ENCODE results near the gene ZBTB14.

ZBTB14 gene

DNA sequence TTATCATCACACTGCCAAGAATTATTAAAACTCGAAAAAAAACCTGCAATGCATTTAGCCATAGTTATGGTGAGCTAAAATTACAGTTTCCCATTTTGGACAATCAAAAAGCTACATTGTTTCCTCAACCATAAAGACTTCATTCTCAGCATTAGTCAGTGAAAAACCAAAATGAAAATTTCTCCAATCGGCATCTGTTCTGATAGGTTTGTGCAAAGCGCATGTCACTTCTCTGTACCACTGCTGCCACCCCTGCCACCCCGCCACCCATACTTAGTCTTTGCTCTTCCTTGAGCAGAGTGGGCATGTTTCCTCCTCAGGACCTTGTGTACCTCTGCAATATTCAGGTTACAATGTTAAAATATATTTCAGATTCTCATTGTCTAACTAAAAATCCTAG, 7.1 kb upstream of the ZBTB14 start:
- no peak for TF ChIP-seq RARB (CRISPR knock-in tag; IDR thresholded peaks at IDR 0.05)
- TF ChIP-seq PPARA (CRISPR knock-in tag; IDR thresholded peaks at IDR 0.05; ENCODE audit: borderline replicate concordance) = no peak
- no peak for TF ChIP-seq ZFP3 (CRISPR knock-in tag; IDR thresholded peaks at IDR 0.05)
- TF ChIP-seq ARNTL (CRISPR knock-in tag; IDR thresholded peaks at IDR 0.05; ENCODE audit: borderline replicate concordance, low read depth) = no peak
- no peak for TF ChIP-seq SNAI2 (CRISPR knock-in tag; IDR thresholded peaks at IDR 0.05)
- no peak for TF ChIP-seq GLIS3 (CRISPR knock-in tag; IDR thresholded peaks at IDR 0.05)
- no peak for TF ChIP-seq ZFP30 (CRISPR knock-in tag; IDR thresholded peaks at IDR 0.05)
- TF ChIP-seq TCF4 (CRISPR knock-in tag; IDR thresholded peaks at IDR 0.05; ENCODE audit: borderline replicate concordance) = no peak
- TF ChIP-seq ZNF565 (CRISPR knock-in tag; conservative IDR thresholded peaks at IDR 0.05; ENCODE audit: low read depth) = no peak
- TF ChIP-seq, protein P1, sequence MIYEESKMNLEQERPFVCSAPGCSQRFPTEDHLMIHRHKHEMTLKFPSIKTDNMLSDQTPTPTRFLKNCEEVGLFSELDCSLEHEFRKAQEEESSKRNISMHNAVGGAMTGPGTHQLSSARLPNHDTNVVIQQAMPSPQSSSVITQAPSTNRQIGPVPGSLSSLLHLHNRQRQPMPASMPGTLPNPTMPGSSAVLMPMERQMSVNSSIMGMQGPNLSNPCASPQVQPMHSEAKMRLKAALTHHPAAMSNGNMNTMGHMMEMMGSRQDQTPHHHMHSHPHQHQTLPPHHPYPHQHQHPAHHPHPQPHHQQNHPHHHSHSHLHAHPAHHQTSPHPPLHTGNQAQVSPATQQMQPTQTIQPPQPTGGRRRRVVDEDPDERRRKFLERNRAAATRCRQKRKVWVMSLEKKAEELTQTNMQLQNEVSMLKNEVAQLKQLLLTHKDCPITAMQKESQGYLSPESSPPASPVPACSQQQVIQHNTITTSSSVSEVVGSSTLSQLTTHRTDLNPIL (CRISPR knock-in tag; IDR thresholded peaks at IDR 0.05; ENCODE audit: low read depth) = no peak
- TF ChIP-seq ESRRG (CRISPR knock-in tag; IDR thresholded peaks at IDR 0.05) = no peak
- no peak for TF ChIP-seq CSDC2 (CRISPR knock-in tag; IDR thresholded peaks at IDR 0.05)
- no peak for TF ChIP-seq OSR1 (CRISPR knock-in tag; IDR thresholded peaks at IDR 0.05)
- TF ChIP-seq BACH2 (CRISPR knock-in tag; IDR thresholded peaks at IDR 0.05; ENCODE audit: borderline replicate concordance) = no peak
- no peak for TF ChIP-seq TOX (CRISPR knock-in tag; IDR thresholded peaks at IDR 0.05; ENCODE audit: borderline replicate concordance)
- ATAC-seq = no peak

DNA sequence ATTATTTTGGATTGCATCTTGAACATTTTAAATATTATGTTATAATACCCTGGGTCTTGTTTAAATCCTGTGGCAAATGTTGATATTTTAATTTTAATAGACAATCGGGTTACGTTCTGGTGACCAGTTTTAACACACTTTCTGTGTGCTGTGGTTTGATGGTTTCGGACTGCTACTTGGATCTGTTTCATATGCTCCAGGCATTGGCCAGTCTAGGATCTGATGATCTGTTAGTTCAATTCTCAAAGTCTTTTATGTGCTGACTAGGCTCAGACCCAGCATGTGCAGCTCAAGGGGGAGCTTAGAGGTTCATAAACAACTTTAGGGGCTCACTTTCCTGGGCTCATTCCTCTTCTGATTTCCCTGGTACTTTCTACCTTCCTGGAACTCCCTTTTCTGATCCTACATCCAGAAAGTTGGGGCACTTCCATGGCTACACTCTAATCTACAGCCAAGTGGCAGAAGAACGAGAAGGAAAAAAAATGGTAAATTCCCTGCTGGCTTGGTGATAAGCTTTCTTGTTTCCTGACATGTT, 5.0 kb upstream of the ZBTB14 start:
- no peak for ATAC-seq
- TF ChIP-seq BACH2 (CRISPR knock-in tag; IDR thresholded peaks at IDR 0.05; ENCODE audit: borderline replicate concordance) (no peak), ZFP30 (CRISPR knock-in tag; IDR thresholded peaks at IDR 0.05) (no peak), CSDC2 (CRISPR knock-in tag; IDR thresholded peaks at IDR 0.05) (no peak), ZC3H10 (CRISPR knock-in tag; IDR thresholded peaks at IDR 0.05) (no peak), ZNF70 (CRISPR knock-in tag; IDR thresholded peaks at IDR 0.05) (no peak), OSR1 (CRISPR knock-in tag; IDR thresholded peaks at IDR 0.05) (no peak), GLIS3 (CRISPR knock-in tag; IDR thresholded peaks at IDR 0.05) (no peak)
- TF ChIP-seq, protein P2, sequence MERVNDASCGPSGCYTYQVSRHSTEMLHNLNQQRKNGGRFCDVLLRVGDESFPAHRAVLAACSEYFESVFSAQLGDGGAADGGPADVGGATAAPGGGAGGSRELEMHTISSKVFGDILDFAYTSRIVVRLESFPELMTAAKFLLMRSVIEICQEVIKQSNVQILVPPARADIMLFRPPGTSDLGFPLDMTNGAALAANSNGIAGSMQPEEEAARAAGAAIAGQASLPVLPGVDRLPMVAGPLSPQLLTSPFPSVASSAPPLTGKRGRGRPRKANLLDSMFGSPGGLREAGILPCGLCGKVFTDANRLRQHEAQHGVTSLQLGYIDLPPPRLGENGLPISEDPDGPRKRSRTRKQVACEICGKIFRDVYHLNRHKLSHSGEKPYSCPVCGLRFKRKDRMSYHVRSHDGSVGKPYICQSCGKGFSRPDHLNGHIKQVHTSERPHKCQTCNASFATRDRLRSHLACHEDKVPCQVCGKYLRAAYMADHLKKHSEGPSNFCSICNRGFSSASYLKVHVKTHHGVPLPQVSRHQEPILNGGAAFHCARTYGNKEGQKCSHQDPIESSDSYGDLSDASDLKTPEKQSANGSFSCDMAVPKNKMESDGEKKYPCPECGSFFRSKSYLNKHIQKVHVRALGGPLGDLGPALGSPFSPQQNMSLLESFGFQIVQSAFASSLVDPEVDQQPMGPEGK (CRISPR knock-in tag; IDR thresholded peaks at IDR 0.05; ENCODE audit: borderline replicate concordance) = no peak

DNA sequence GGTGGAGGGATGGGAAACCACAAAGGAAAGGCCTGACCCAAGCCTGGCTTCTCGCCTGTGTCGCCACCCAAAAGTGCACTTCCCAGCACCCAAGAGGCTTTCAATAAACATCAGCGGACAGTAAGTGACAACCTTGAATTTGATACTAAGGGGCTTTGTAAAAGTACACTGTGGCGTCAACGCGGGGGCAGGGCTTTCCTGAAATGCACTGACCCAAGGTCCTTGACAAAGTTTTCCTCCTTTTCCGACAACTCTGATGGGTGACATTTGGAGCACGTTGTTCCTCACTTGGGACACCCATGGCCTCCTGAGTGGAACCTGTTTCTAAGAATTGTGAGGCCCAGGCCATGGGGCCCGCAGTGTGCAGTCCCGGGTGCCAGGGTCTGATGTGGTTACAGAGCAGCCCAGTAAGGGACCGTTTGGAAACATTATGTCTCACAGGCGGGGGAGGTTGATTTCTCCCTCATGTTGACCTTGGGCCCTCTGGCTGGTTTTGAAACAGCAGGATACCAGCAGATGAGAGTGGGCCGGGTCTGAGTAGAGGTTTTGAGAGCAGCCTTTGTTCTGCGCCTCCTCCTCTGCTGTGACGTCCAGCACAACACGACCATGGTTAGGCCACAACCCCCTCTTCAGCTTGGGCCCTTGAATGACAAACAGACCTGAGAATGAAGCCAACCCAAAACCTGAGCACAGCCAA, 2.8 kb upstream of the ZBTB14 start:
- no peak for TF ChIP-seq TOX (CRISPR knock-in tag; IDR thresholded peaks at IDR 0.05; ENCODE audit: borderline replicate concordance)
- TF ChIP-seq, protein P3, sequence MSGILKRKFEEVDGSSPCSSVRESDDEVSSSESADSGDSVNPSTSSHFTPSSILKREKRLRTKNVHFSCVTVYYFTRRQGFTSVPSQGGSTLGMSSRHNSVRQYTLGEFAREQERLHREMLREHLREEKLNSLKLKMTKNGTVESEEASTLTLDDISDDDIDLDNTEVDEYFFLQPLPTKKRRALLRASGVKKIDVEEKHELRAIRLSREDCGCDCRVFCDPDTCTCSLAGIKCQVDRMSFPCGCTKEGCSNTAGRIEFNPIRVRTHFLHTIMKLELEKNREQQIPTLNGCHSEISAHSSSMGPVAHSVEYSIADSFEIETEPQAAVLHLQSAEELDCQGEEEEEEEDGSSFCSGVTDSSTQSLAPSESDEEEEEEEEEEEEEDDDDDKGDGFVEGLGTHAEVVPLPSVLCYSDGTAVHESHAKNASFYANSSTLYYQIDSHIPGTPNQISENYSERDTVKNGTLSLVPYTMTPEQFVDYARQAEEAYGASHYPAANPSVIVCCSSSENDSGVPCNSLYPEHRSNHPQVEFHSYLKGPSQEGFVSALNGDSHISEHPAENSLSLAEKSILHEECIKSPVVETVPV (CRISPR knock-in tag; IDR thresholded peaks at IDR 0.05) = no peak
- no peak for TF ChIP-seq ISL1 (CRISPR knock-in tag; IDR thresholded peaks at IDR 0.05)
- TF ChIP-seq ESRRG (CRISPR knock-in tag; IDR thresholded peaks at IDR 0.05) = no peak
- no peak for TF ChIP-seq OSR1 (CRISPR knock-in tag; IDR thresholded peaks at IDR 0.05)
- no peak for TF ChIP-seq TCF4 (CRISPR knock-in tag; IDR thresholded peaks at IDR 0.05; ENCODE audit: borderline replicate concordance)
- TF ChIP-seq ZNF70 (CRISPR knock-in tag; IDR thresholded peaks at IDR 0.05) = no peak
- TF ChIP-seq ZNF8 (CRISPR knock-in tag; IDR thresholded peaks at IDR 0.05) = no peak
- no peak for TF ChIP-seq SNAI2 (CRISPR knock-in tag; IDR thresholded peaks at IDR 0.05)
- no peak for TF ChIP-seq RARB (CRISPR knock-in tag; IDR thresholded peaks at IDR 0.05)
- TF ChIP-seq, protein P4, sequence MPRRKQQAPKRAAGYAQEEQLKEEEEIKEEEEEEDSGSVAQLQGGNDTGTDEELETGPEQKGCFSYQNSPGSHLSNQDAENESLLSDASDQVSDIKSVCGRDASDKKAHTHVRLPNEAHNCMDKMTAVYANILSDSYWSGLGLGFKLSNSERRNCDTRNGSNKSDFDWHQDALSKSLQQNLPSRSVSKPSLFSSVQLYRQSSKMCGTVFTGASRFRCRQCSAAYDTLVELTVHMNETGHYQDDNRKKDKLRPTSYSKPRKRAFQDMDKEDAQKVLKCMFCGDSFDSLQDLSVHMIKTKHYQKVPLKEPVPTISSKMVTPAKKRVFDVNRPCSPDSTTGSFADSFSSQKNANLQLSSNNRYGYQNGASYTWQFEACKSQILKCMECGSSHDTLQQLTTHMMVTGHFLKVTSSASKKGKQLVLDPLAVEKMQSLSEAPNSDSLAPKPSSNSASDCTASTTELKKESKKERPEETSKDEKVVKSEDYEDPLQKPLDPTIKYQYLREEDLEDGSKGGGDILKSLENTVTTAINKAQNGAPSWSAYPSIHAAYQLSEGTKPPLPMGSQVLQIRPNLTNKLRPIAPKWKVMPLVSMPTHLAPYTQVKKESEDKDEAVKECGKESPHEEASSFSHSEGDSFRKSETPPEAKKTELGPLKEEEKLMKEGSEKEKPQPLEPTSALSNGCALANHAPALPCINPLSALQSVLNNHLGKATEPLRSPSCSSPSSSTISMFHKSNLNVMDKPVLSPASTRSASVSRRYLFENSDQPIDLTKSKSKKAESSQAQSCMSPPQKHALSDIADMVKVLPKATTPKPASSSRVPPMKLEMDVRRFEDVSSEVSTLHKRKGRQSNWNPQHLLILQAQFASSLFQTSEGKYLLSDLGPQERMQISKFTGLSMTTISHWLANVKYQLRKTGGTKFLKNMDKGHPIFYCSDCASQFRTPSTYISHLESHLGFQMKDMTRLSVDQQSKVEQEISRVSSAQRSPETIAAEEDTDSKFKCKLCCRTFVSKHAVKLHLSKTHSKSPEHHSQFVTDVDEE (CRISPR knock-in tag; IDR thresholded peaks at IDR 0.05) = no peak
- no peak for ATAC-seq

All from SK-N-SH treated with all-trans-retinoic acid at 6 μM for 48 hours (cell line).